HepG2 (cell line): ENCODE results near the gene C1orf116.

Experiments used
- CTCF ChIP-seq: sonication (generic); formaldehyde crosslinking; IDR thresholded peaks from 2 replicates; pipeline ENCODE4 v1.5.0; 2020; ENCODE audit warnings: mild to moderate bottlenecking, missing genetic modification reagents, moderate library complexity
- ERF ChIP-seq: IDR thresholded peaks from 2 replicates; pipeline ENCODE4 v1.6.1; 2018; ENCODE audit warnings: missing biosample characterization, missing genetic modification reagents
- NPAS2 ChIP-seq: sonication (generic); formaldehyde crosslinking; IDR thresholded peaks from 2 replicates; pipeline ENCODE4 v1.8.0; 2022; ENCODE audit warnings: mild to moderate bottlenecking, missing genetic modification reagents, borderline replicate concordance
- RBM22 ChIP-seq: fragments of 200-400 bp; formaldehyde crosslinking; optimal IDR thresholded peaks from 2 replicates; pipeline ENCODE3; 2017; ENCODE audit warnings: mild to moderate bottlenecking, low read length, moderate library complexity
- SMAD3 ChIP-seq: sonication (generic); formaldehyde crosslinking; IDR thresholded peaks from 2 replicates; pipeline ENCODE4 v1.4.0; 2020; ENCODE audit warnings: missing genetic modification reagents
- ZBTB21 ChIP-seq: sonication (generic); formaldehyde crosslinking; IDR thresholded peaks from 2 replicates; pipeline ENCODE4 v1.4.0; 2020; ENCODE audit warnings: missing genetic modification reagents
- ZFY ChIP-seq: sonication (generic); formaldehyde crosslinking; IDR thresholded peaks from 2 replicates; pipeline ENCODE4 v1.4.0; 2020; ENCODE audit warnings: missing genetic modification reagents
- ZFYVE20 ChIP-seq: sonication (generic); formaldehyde crosslinking; IDR thresholded peaks from 2 replicates; pipeline ENCODE4 v1.8.0; 2023; ENCODE audit warnings: low read depth, mild to moderate bottlenecking, moderate library complexity, missing genetic modification reagents, borderline replicate concordance
- ZNF253 ChIP-seq: sonication (generic); formaldehyde crosslinking; IDR thresholded peaks from 2 replicates; pipeline ENCODE4 v1.8.0; 2022; ENCODE audit warnings: mild to moderate bottlenecking, missing genetic modification reagents, borderline replicate concordance
- ZNF317 ChIP-seq: sonication (generic); formaldehyde crosslinking; IDR thresholded peaks from 2 replicates; pipeline ENCODE4 v1.5.0; 2020; ENCODE audit warnings: mild to moderate bottlenecking, missing genetic modification reagents
- ZNF383 ChIP-seq: sonication (generic); formaldehyde crosslinking; IDR thresholded peaks from 2 replicates; pipeline ENCODE4 v1.4.0; 2020; ENCODE audit warnings: missing genetic modification reagents, mild to moderate bottlenecking, borderline replicate concordance
- ZNF670 ChIP-seq: sonication (generic); formaldehyde crosslinking; IDR thresholded peaks from 2 replicates; pipeline ENCODE4 v1.8.0; 2022; ENCODE audit warnings: mild to moderate bottlenecking, missing genetic modification reagents, borderline replicate concordance
- ZNF674 ChIP-seq: sonication (generic); formaldehyde crosslinking; IDR thresholded peaks from 2 replicates; pipeline ENCODE4 v1.5.0; 2020; ENCODE audit warnings: low read depth, mild to moderate bottlenecking, missing genetic modification reagents

- TF ChIP-seq CTCF, result no peak
- TF ChIP-seq ZNF670 (CRISPR knock-in tag), result no peak
- no peak for TF ChIP-seq ZNF253 (CRISPR knock-in tag)
- TF ChIP-seq ZBTB21 (CRISPR knock-in tag), result no peak
- TF ChIP-seq ZFY (CRISPR knock-in tag), result no peak
- TF ChIP-seq SMAD3 (CRISPR knock-in tag), result no peak
- TF ChIP-seq ZFYVE20, result no peak
- no peak for TF ChIP-seq RBM22
- TF ChIP-seq ZNF674 (CRISPR knock-in tag), result no peak
- TF ChIP-seq ZNF383 (CRISPR knock-in tag), result no peak
- no peak for TF ChIP-seq NPAS2 (CRISPR knock-in tag)
- no peak for TF ChIP-seq ZNF317 (CRISPR knock-in tag)
- no peak for TF ChIP-seq ERF
These were observed 57.2 kb downstream of the C1orf116 start for GRCh38 chr1:206975306-206975705.
